ENCODE data around the gene COL1A1.

Gene COL1A1

DNA sequence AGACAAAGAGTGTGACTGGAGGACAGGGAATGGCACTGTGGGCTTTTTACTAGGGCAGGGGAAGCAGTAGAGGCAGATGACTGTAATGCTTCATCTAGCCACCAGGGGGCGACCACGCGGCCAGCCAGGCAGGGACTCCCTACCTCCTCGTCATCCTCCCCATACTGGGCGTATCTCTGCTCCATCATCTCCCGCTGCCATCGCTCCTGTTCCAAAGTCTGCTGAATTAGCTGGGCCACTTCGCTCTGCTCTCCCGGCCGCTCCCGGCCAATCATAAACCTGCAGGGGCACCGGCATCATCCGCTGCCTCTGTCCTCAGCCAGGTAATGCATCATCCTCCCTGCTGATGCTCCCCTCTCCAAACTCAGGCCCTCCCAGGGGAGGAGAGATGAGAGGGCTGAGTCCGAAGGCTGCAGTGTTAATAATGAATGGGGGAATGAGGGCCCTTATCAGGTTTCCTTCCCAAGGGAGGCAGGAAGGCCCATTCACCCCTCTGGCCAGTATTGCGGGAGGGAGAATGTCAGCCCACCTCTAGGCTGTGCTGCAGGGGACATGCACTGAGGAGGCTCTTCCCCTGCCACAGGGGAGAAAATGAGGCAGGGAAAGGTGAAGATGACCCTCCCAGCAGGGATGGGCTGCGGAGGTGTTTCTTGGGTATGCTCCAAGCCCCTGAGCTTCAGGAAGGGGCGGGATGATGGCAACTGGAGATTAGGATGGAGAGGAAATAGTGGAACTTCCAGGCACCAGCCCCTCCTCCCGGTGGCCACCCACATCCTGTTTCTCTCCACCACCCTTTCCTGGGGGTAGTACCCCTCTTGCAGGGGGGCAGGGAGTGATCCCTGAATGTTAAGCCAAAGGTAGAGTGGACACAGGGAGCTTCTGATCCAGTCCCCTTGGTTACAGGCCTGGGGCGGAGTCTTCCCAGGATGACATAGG lies 61.2 kb downstream of the COL1A1 start:
- TF ChIP-seq, protein P1, sequence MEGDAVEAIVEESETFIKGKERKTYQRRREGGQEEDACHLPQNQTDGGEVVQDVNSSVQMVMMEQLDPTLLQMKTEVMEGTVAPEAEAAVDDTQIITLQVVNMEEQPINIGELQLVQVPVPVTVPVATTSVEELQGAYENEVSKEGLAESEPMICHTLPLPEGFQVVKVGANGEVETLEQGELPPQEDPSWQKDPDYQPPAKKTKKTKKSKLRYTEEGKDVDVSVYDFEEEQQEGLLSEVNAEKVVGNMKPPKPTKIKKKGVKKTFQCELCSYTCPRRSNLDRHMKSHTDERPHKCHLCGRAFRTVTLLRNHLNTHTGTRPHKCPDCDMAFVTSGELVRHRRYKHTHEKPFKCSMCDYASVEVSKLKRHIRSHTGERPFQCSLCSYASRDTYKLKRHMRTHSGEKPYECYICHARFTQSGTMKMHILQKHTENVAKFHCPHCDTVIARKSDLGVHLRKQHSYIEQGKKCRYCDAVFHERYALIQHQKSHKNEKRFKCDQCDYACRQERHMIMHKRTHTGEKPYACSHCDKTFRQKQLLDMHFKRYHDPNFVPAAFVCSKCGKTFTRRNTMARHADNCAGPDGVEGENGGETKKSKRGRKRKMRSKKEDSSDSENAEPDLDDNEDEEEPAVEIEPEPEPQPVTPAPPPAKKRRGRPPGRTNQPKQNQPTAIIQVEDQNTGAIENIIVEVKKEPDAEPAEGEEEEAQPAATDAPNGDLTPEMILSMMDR (IDR thresholded peaks at IDR 0.05; ENCODE audit: insufficient read depth, low read depth, low read length, missing control alignments) = peak; percentile 98
- H3K4me3 ChIP-seq (ENCODE audit: low read depth, low read length) = no peak overlapping the region
- peak; percentile 81 for DNase-seq (ENCODE audit: low read depth)

DNA sequence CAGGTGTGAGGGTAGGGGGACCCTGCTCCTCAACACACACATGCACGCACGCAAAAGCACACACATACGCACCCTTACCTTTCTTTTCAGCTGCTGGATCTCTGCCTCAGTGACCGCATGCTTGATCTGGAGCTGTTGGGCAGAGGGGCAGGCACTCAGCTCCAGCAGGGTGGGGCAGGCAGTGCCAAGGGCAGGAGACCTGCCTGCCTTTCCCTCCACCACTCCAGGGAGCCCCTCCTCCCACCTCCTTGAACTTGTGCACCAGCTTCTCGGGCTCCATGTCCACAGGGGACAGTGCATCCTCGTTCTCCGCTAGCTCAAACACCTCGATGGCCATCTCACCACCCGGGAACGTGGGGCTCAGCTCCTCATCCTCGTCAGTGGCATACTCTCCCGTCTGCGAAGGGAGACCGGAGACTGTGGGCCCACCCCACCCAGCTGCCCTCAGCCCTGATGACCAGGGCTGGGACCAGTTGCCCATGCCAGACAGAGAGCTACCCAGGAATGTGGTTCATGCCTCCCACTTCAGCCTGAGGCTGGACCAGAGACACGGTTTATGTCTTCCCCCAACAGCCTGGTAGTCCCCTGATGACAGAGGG lies 62.1 kb downstream of the COL1A1 start:
- TF ChIP-seq, protein P1 (IDR thresholded peaks at IDR 0.05; ENCODE audit: insufficient read depth, low read depth, low read length, missing control alignments) = no peak
- DNase-seq (ENCODE audit: low read depth) = no peak
- no peak overlapping the region for H3K4me3 ChIP-seq (ENCODE audit: low read depth, low read length)

DNA sequence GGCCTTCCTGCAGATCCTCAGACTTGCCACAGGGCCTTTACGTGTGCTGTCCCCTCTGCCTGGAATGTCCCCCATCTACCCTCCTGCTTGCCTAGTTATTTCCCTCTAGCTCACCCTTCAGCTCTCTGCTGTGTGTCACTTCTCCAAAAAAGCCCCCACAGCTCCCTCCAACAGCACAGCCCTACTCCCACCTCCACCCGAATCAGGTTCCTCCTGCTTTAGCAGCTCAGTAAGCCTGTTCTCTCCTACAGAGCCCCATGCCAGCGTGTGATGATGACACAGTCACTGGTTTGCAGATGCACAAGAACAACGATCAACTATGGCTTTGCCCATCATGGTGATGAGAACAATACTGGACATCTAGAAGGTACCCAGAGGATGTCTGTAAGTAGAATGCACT lies 64.4 kb downstream of the COL1A1 start:
- TF ChIP-seq, protein P1 (IDR thresholded peaks at IDR 0.05; ENCODE audit: insufficient read depth, low read depth, low read length, missing control alignments) = no peak
- no peak for DNase-seq (ENCODE audit: low read depth)
- H3K4me3 ChIP-seq (ENCODE audit: low read depth, low read length) = no peak overlapping the region

DNA sequence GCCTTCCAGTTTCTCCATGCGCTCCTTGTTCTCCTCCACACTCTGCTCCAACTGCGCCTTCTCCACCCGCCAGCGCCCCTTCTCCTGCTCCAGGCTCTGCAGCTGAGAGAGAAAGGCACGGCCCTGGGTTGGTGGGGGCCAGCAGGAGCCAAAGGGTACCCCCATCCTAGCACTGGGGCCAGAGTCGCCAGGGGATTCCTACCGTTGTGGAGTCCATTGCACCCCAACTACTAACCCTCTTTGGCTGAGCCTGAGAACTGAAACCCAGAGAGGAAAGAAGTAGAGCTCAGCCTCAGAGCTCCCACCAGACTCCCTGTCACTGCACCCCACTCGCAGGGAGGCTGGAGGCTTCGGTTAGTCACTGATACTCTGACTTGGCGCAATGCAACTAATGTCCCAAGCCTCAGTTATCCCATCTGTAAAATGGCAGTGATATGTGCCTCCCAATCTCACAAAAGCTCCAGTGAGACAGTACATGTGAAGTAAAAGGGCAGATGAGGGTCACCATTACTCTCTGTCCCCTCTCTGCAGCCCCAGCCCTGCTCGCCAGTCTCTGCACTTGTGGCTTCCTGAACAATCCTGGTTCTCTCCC lies 65.2 kb downstream of the COL1A1 start:
- H3K4me3 ChIP-seq (ENCODE audit: low read depth, low read length) = no peak overlapping the region
- no peak for DNase-seq (ENCODE audit: low read depth)
- TF ChIP-seq, protein P1 (IDR thresholded peaks at IDR 0.05; ENCODE audit: insufficient read depth, low read depth, low read length, missing control alignments) = no peak

DNA sequence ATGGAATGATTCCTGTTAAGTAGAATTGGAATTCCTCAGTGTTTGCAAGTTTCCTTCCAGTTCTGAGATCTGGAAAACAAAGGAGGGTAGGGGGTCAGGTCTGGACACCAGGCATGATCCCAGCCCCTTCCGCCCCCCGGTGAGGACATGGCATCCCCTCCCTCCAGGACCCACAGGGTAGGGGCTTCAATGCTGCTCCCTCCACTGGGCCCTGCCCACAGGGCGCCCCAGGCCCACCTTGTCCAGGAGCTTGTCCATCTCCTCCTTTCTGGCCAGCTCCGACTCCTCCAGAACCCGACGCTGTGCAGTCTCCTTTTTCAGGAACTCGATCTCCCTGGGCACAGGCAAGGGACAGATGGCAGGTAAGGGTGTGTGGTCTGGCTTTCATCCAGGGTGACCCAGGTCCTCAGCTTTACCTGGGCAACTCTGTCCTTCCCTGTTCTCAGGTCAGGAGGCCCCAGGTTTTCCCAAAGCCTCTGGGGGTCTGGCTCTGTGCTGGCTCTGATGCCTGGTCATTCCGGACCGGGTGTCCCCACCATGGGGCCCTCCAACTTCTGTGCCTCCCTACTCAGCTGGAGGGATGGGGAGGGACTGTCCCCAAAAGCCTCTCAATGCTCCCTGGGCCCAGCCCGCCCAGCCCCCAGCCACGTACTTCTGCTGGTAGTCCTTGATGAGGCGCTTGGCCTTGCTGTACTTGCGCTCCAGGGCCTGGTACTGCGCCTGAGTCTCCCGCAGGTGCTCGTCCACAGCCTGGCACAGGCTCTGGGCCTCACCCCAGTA lies 65.9 kb downstream of the COL1A1 start:
- no peak for DNase-seq (ENCODE audit: low read depth)
- TF ChIP-seq, protein P1 (IDR thresholded peaks at IDR 0.05; ENCODE audit: insufficient read depth, low read depth, low read length, missing control alignments) = no peak
- no peak overlapping the region for H3K4me3 ChIP-seq (ENCODE audit: low read depth, low read length)

Data from GM12865 (cell line).